Measurements from ENCODE around the gene ITIH4. TPM values are rescaled to one million over a fixed set of nuclear protein-coding genes. Genes with fewer than 3 reads are reported as not detected.

Gene ITIH4
- total RNA-seq, 1 donor from 2014 or later: 9.8 TPM

DNA sequence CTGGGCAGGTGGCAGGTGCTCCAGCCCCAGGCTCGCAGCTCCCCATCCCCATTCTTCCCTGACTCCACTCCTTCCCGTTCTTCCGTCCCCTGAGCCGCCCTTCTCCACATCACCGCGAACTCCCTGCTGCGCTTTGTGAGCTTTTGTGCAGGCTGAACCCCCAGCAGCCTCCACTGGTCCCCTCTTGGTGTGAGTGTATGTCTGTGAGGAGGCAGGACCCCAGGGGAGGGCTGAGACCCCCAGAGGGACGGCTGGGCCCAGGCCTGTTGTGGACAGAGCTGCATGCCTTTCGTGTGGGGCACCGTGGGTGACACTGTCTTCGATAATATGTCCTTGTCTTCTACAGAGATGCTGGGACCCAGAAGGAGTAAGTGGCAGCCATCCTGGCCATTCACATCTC is 43.2 kb downstream of the ITIH4 start:
- H3K9me3 ChIP-seq: no peaks in the 10 kb centered on the region
- no peak overlapping the region for H3K27ac ChIP-seq
- H3K4me1 ChIP-seq: no peaks in the 10 kb centered on the region
- H3K4me3 ChIP-seq: no peak overlapping the region
- no peak for DNase-seq (ENCODE audit: low spot score in 2 of 2)
- no peaks in the 10 kb centered on the region for H3K36me3 ChIP-seq
- intact Hi-C loops (cut with DNase I): no loop called here
- TF ChIP-seq, protein P1, sequence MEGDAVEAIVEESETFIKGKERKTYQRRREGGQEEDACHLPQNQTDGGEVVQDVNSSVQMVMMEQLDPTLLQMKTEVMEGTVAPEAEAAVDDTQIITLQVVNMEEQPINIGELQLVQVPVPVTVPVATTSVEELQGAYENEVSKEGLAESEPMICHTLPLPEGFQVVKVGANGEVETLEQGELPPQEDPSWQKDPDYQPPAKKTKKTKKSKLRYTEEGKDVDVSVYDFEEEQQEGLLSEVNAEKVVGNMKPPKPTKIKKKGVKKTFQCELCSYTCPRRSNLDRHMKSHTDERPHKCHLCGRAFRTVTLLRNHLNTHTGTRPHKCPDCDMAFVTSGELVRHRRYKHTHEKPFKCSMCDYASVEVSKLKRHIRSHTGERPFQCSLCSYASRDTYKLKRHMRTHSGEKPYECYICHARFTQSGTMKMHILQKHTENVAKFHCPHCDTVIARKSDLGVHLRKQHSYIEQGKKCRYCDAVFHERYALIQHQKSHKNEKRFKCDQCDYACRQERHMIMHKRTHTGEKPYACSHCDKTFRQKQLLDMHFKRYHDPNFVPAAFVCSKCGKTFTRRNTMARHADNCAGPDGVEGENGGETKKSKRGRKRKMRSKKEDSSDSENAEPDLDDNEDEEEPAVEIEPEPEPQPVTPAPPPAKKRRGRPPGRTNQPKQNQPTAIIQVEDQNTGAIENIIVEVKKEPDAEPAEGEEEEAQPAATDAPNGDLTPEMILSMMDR (IDR thresholded peaks at IDR 0.05): no peak
- H3K27me3 ChIP-seq: no peaks in the 10 kb centered on the region

DNA sequence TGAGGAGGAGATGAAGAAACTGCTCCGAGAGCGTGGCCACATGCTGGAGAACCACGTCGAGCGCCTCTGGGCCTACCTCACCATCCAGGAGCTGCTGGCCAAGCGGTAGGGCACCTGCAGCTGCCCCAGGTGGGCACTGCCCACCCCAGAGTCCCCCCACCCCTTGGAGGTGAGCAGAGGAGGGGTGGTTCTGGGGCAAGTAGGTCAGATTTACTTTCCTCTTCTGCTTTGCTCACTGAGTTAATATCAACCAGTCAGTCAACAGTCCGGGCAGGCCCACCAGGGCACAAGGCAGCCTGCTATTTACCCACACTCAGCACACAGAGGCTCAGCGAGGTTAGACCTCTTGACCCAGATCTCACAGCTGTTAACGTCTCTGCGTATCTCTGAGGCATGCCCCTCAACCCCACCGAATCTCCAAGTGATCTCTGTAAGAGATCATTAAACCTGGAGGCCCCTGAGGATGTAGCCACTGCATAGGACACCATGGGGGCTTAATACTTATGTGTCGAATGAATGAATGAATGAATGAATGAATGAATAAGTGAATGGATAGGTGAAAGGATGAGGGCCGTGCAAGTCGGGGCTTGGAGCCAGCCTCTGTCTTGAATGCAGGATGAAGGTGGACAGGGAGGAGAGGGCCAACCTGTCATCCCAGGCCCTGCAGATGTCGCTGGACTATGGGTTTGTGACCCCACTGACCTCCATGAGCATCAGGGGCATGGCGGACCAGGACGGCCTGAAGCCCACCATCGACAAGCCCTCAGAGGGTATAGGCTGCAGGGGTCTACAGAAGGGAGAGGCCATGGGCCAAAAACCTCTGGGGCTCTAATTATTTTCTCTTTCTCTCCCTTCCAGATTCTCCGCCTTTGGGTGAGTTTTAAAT is 43.9 kb downstream of the ITIH4 start:
- Histone ChIP-seq H3K9me3 (no peaks in the 10 kb centered on the region), H3K4me1 (no peaks in the 10 kb centered on the region), H3K4me3 (no peak overlapping the region), H3K36me3 (no peaks in the 10 kb centered on the region), H3K27ac (no peak overlapping the region), H3K27me3 (no peaks in the 10 kb centered on the region)
- no peak for DNase-seq (ENCODE audit: low spot score in 2 of 2)
- TF ChIP-seq, protein P1 (IDR thresholded peaks at IDR 0.05): no peak
- intact Hi-C loops (cut with DNase I): no loop called here

DNA sequence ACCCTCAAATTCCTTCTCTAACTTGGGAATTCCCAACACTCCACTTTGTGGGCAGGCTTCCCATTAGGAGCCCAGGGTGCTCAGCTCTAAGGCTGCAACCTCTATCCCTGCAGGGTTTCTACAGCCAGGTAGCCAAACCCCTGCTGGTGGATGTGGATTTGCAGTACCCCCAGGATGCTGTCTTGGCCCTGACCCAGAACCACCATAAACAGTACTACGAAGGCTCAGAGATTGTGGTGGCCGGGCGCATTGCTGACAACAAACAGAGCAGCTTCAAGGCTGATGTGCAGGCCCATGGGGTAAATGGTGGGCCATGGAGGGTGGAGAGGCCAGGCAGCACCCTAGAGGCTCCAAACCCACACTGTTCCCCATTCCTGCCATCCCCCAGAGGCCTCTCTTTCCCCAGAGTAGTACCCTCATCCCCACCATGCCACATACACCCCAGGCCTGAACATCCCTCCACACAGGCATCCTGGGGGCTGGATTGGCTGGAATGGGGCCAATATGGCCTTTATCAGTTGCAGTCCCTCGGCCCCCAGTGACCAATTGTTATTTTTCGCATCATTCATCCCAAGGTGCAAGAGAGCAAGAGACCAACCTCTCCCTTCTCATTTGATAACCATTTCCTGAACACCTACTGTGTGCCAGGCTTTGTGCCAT is 45.4 kb downstream of the ITIH4 start:
- intact Hi-C loops (cut with DNase I): loop anchor here (5.0 kb wide), 1 partner anchor 147 kb away; no protein-coding TSS in a partner anchor
- Histone ChIP-seq H3K36me3 (no peaks in the 10 kb centered on the region), H3K27ac (no peak overlapping the region), H3K27me3 (no peaks in the 10 kb centered on the region), H3K4me3 (no peak overlapping the region), H3K9me3 (no peaks in the 10 kb centered on the region), H3K4me1 (no peaks in the 10 kb centered on the region)
- DNase-seq (ENCODE audit: low spot score in 2 of 2): no peak
- TF ChIP-seq, protein P1 (IDR thresholded peaks at IDR 0.05): no peak

DNA sequence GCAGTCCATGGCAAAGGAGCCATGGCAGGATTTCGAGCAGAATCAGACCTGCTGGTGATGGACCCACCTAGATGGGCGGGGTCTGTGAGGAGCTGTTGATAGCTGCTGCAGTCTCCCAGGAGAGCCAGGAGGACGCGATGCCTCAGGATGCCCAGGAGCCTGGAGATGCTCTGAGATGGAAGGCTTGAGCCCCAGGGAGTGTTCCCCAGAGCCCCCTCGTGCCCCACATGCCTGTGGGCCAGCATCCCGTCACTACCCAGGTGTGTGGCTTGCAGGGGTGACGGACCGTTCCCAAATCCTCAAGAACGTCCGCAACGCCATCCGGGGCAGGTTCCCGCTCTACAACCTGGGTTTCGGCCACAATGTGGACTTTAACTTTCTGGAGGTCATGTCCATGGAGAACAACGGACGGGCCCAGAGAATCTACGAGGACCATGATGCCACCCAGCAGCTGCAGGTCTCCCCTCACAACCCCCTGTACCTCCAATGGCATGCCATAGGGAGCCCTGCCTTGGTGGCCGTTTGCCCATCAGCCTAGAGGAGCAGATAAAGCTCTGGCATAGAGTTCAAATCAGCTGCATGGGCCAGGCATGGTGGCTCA is 46.4 kb downstream of the ITIH4 start:
- no peaks in the 10 kb centered on the region for H3K9me3 ChIP-seq
- H3K4me3 ChIP-seq: no peak overlapping the region
- no peak for DNase-seq (ENCODE audit: low spot score in 2 of 2)
- H3K27ac ChIP-seq: no peak overlapping the region
- H3K36me3 ChIP-seq: no peaks in the 10 kb centered on the region
- H3K4me1 ChIP-seq: no peaks in the 10 kb centered on the region
- TF ChIP-seq, protein P1 (IDR thresholded peaks at IDR 0.05): no peak
- intact Hi-C loops (cut with DNase I): loop anchor here (5.0 kb wide), 1 partner anchor 148 kb away; no protein-coding TSS in a partner anchor
- no peaks in the 10 kb centered on the region for H3K27me3 ChIP-seq

DNA sequence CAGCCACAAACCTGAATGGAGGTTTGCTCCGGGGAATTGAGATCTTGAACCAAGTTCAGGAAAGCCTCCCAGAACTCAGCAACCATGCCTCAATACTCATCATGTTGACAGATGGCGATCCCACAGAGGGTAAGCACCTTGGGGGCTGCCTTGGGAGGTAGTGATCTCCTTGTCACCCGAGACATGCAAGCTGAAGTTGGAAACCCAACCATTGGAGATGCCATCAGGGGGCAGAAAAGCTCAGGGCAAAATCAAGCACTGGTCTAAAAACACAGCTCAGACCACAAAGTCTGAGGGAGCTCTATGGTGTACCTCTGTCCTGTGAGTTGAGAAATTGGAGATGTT is 47.3 kb downstream of the ITIH4 start:
- TF ChIP-seq, protein P1 (IDR thresholded peaks at IDR 0.05): peak in 1 of 3 experiments; percentile 28
- H3K4me1 ChIP-seq: no peaks in the 10 kb centered on the region
- no peak overlapping the region for H3K4me3 ChIP-seq
- DNase-seq (ENCODE audit: low spot score in 2 of 2): no peak
- no peaks in the 10 kb centered on the region for H3K36me3 ChIP-seq
- intact Hi-C loops (cut with DNase I): loop anchor here (5.0 kb wide), 1 partner anchor 149 kb away; no protein-coding TSS in a partner anchor
- no peak overlapping the region for H3K27ac ChIP-seq
- no peaks in the 10 kb centered on the region for H3K27me3 ChIP-seq
- no peaks in the 10 kb centered on the region for H3K9me3 ChIP-seq
